SK-N-SH treated with all-trans-retinoic acid at 6 μM for 48 hours (cell line): ENCODE results near the gene CEP120.

Experiments used
- ATAC-seq: fragments of 200-7000 bp; cut with Tn5 transposase; 3 replicates; pipeline ENCODE4 v1.9.1; 2020; ENCODE audit warnings: mild to moderate bottlenecking, moderate library complexity
- ARNTL ChIP-seq: fragments of 450-650 bp; formaldehyde crosslinking; IDR thresholded peaks from 2 replicates; pipeline ENCODE4 v1.5.0; 2020; ENCODE audit warnings: low read depth, mild to moderate bottlenecking, moderate library complexity, borderline replicate concordance
- BACH2 ChIP-seq: fragments of 250-450 bp; sonication (Bioruptor Pico); IDR thresholded peaks from 2 replicates; pipeline ENCODE4 v1.9.0; 2021; ENCODE audit warnings: mild to moderate bottlenecking, borderline replicate concordance
- CSDC2 ChIP-seq: fragments of 250-450 bp; sonication (Bioruptor Pico); IDR thresholded peaks from 2 replicates; pipeline ENCODE4 v1.5.0; 2020; ENCODE audit warnings: mild to moderate bottlenecking, moderate library complexity
- ESRRG ChIP-seq: fragments of 250-450 bp; sonication (Bioruptor Pico); IDR thresholded peaks from 2 replicates; pipeline ENCODE4 v1.6.1; 2021; ENCODE audit warnings: mild to moderate bottlenecking
- GLIS3 ChIP-seq: fragments of 250-450 bp; sonication (Bioruptor Pico); IDR thresholded peaks from 2 replicates; pipeline ENCODE4 v1.5.0; 2020; ENCODE audit warnings: mild to moderate bottlenecking, moderate library complexity
- ISL1 ChIP-seq: fragments of 250-450 bp; sonication (Bioruptor Pico); IDR thresholded peaks from 2 replicates; pipeline ENCODE4 v2.1.2; 2022; ENCODE audit warnings: mild to moderate bottlenecking, moderate library complexity
- OSR1 ChIP-seq: fragments of 250-450 bp; sonication (Bioruptor Pico); IDR thresholded peaks from 2 replicates; pipeline ENCODE4 v1.8.0; 2022; ENCODE audit warnings: moderate library complexity, mild to moderate bottlenecking, inconsistent platforms
- POU6F1 ChIP-seq: fragments of 250-450 bp; sonication (Bioruptor Pico); IDR thresholded peaks from 2 replicates; pipeline ENCODE4 v1.8.0; 2021; ENCODE audit warnings: low read depth, mild to moderate bottlenecking, moderate library complexity, borderline replicate concordance
- PPARA ChIP-seq: fragments of 250-450 bp; sonication (Bioruptor Pico); IDR thresholded peaks from 2 replicates; pipeline ENCODE4 v1.5.0; 2020; ENCODE audit warnings: mild to moderate bottlenecking, borderline replicate concordance
- SNAI2 ChIP-seq: fragments of 250-450 bp; sonication (Bioruptor Pico); IDR thresholded peaks from 2 replicates; pipeline ENCODE4 v1.5.0; 2020; ENCODE audit warnings: mild to moderate bottlenecking, moderate library complexity
- TCF4 ChIP-seq: fragments of 250-450 bp; sonication (Bioruptor Pico); IDR thresholded peaks from 2 replicates; pipeline ENCODE4 v1.8.0; 2021; ENCODE audit warnings: mild to moderate bottlenecking, moderate library complexity, borderline replicate concordance
- TOX ChIP-seq: fragments of 250-450 bp; sonication (Bioruptor Pico); IDR thresholded peaks from 2 replicates; pipeline ENCODE4 v1.8.0; 2021; ENCODE audit warnings: mild to moderate bottlenecking, moderate library complexity, borderline replicate concordance
- ZC3H10 ChIP-seq: fragments of 250-450 bp; sonication (Bioruptor Pico); IDR thresholded peaks from 2 replicates; pipeline ENCODE4 v1.5.1; 2021; ENCODE audit warnings: mild to moderate bottlenecking, moderate library complexity
- ZFP3 ChIP-seq: fragments of 250-450 bp; sonication (Bioruptor Pico); IDR thresholded peaks from 2 replicates; pipeline ENCODE4 v1.5.0; 2020; ENCODE audit warnings: mild to moderate bottlenecking, moderate library complexity
- ZFP30 ChIP-seq: fragments of 450-650 bp; formaldehyde crosslinking; IDR thresholded peaks from 2 replicates; pipeline ENCODE4 v1.5.0; 2022; ENCODE audit warnings: mild to moderate bottlenecking, moderate library complexity
- ZNF565 ChIP-seq: fragments of 450-650 bp; formaldehyde crosslinking; conservative IDR thresholded peaks from 2 replicates; pipeline ENCODE4 v1.5.0; 2020; ENCODE audit warnings: low read depth, mild to moderate bottlenecking, moderate library complexity
- ZNF70 ChIP-seq: fragments of 450-650 bp; formaldehyde crosslinking; IDR thresholded peaks from 2 replicates; pipeline ENCODE4 v1.5.0; 2020; ENCODE audit warnings: mild to moderate bottlenecking, moderate library complexity
- ZNF8 ChIP-seq: fragments of 450-650 bp; formaldehyde crosslinking; IDR thresholded peaks from 2 replicates; pipeline ENCODE4 v1.5.0; 2020; ENCODE audit warnings: mild to moderate bottlenecking, moderate library complexity
- TF ChIP-seq, protein P1 (sequence below): fragments of 250-450 bp; sonication (Bioruptor Pico); IDR thresholded peaks from 2 replicates; pipeline ENCODE4 v1.5.1; 2021; ENCODE audit warnings: mild to moderate bottlenecking, moderate library complexity
- TF ChIP-seq, protein P2 (sequence below): fragments of 250-450 bp; sonication (Bioruptor Pico); IDR thresholded peaks from 2 replicates; pipeline ENCODE4 v1.5.0; 2020; ENCODE audit warnings: mild to moderate bottlenecking, moderate library complexity
- TF ChIP-seq, protein P3 (sequence below): fragments of 250-450 bp; sonication (Bioruptor Pico); IDR thresholded peaks from 2 replicates; pipeline ENCODE4 v1.5.1; 2020; ENCODE audit warnings: low read depth, mild to moderate bottlenecking, moderate library complexity

The CEP120 gene

GRCh38 chr5:123359454-123360200 lies 63.6 kb downstream of the CEP120 start:
- no peak for ATAC-seq
- TF ChIP-seq ESRRG (CRISPR knock-in tag), result no peak
- TF ChIP-seq, protein P1, sequence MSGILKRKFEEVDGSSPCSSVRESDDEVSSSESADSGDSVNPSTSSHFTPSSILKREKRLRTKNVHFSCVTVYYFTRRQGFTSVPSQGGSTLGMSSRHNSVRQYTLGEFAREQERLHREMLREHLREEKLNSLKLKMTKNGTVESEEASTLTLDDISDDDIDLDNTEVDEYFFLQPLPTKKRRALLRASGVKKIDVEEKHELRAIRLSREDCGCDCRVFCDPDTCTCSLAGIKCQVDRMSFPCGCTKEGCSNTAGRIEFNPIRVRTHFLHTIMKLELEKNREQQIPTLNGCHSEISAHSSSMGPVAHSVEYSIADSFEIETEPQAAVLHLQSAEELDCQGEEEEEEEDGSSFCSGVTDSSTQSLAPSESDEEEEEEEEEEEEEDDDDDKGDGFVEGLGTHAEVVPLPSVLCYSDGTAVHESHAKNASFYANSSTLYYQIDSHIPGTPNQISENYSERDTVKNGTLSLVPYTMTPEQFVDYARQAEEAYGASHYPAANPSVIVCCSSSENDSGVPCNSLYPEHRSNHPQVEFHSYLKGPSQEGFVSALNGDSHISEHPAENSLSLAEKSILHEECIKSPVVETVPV (CRISPR knock-in tag), result no peak
- TF ChIP-seq ZNF70, result no peak
- no peak for TF ChIP-seq GLIS3 (CRISPR knock-in tag)
- TF ChIP-seq ZNF8, result no peak
- no peak for TF ChIP-seq PPARA (CRISPR knock-in tag)
- TF ChIP-seq ARNTL (CRISPR knock-in tag), result no peak
- no peak for TF ChIP-seq ZFP3 (CRISPR knock-in tag)
- TF ChIP-seq OSR1 (CRISPR knock-in tag), result no peak
- no peak for TF ChIP-seq BACH2
- TF ChIP-seq, protein P2, sequence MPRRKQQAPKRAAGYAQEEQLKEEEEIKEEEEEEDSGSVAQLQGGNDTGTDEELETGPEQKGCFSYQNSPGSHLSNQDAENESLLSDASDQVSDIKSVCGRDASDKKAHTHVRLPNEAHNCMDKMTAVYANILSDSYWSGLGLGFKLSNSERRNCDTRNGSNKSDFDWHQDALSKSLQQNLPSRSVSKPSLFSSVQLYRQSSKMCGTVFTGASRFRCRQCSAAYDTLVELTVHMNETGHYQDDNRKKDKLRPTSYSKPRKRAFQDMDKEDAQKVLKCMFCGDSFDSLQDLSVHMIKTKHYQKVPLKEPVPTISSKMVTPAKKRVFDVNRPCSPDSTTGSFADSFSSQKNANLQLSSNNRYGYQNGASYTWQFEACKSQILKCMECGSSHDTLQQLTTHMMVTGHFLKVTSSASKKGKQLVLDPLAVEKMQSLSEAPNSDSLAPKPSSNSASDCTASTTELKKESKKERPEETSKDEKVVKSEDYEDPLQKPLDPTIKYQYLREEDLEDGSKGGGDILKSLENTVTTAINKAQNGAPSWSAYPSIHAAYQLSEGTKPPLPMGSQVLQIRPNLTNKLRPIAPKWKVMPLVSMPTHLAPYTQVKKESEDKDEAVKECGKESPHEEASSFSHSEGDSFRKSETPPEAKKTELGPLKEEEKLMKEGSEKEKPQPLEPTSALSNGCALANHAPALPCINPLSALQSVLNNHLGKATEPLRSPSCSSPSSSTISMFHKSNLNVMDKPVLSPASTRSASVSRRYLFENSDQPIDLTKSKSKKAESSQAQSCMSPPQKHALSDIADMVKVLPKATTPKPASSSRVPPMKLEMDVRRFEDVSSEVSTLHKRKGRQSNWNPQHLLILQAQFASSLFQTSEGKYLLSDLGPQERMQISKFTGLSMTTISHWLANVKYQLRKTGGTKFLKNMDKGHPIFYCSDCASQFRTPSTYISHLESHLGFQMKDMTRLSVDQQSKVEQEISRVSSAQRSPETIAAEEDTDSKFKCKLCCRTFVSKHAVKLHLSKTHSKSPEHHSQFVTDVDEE, result no peak
- TF ChIP-seq CSDC2, result no peak
- no peak for TF ChIP-seq ZNF565 (CRISPR knock-in tag)
- TF ChIP-seq TCF4 (CRISPR knock-in tag), result no peak
- TF ChIP-seq POU6F1 (CRISPR knock-in tag), result no peak
- TF ChIP-seq, protein P3, sequence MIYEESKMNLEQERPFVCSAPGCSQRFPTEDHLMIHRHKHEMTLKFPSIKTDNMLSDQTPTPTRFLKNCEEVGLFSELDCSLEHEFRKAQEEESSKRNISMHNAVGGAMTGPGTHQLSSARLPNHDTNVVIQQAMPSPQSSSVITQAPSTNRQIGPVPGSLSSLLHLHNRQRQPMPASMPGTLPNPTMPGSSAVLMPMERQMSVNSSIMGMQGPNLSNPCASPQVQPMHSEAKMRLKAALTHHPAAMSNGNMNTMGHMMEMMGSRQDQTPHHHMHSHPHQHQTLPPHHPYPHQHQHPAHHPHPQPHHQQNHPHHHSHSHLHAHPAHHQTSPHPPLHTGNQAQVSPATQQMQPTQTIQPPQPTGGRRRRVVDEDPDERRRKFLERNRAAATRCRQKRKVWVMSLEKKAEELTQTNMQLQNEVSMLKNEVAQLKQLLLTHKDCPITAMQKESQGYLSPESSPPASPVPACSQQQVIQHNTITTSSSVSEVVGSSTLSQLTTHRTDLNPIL (CRISPR knock-in tag), result no peak

- no peak; the same call in 2 of the 3 replicates for ATAC-seq
- TF ChIP-seq ZFP3 (CRISPR knock-in tag) (no peak), OSR1 (CRISPR knock-in tag) (no peak), ISL1 (CRISPR knock-in tag) (peak; percentile 56; the same call in 1 of the 2 replicates), ESRRG (CRISPR knock-in tag) (no peak)
Observed at GRCh38 chr5:123358751-123359150, 64.5 kb downstream of the CEP120 start.

DNA sequence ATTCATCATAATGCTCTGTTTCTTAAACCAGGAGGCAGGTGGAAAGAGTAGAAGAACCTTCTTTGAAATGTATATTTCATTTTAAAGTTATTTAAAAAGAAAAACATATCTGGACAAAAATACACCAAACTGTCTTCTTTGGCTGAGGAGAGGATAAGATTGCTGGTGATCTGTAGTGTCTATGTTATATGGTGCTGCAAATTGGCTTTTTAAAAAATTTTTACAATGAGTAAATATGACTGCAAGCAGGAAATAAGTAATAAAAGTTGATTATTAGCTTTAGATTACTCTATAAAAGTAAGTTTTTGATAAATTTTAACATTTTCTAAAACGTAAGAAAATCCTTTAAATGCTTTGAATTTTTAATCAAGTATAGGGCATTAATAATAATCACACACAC lies 64.9 kb downstream of the CEP120 start:
- ATAC-seq, result no peak
- TF ChIP-seq GLIS3 (CRISPR knock-in tag) (no peak), SNAI2 (CRISPR knock-in tag) (no peak), ZNF70 (no peak), ZNF8 (no peak), ESRRG (CRISPR knock-in tag) (no peak), ZC3H10 (CRISPR knock-in tag) (no peak), TCF4 (CRISPR knock-in tag) (no peak), CSDC2 (no peak), TOX (CRISPR knock-in tag) (no peak), OSR1 (CRISPR knock-in tag) (no peak), ARNTL (CRISPR knock-in tag) (no peak), ZFP30 (CRISPR knock-in tag) (no peak)
- TF ChIP-seq, protein P1 (CRISPR knock-in tag), result no peak
